ENCODE results near the gene IER5L. TPM values are rescaled to one million over a fixed set of nuclear protein-coding genes. Genes with fewer than 3 reads are reported as not detected.

Gene IER5L
- 10 to 100 TPM; 10.4 to 17.5 TPM for total RNA-seq
- 1 to 10 TPM; 5.9 to 7.6 TPM for polyA plus RNA-seq (ENCODE audit: insufficient read length in 2 of 2)
- long read RNA-seq, donor 1, transcript IER5L-201 (1 exons, 2,711 nt): major isoform, 13 of 13 reads
- long read RNA-seq, donor 1, partial matches to known transcripts: 0 of 13 reads
- long read RNA-seq, donor 1, other reads (novel, unspliced or antisense): 0 of 13 reads
- long read RNA-seq, donor 2, transcript IER5L-201 (1 exons, 2,711 nt): major isoform, 5 of 5 reads
- long read RNA-seq, donor 2, partial matches to known transcripts: 0 of 5 reads
- long read RNA-seq, donor 2, other reads (novel, unspliced or antisense): 0 of 5 reads
- long read RNA-seq, donor 3, transcript IER5L-201 (1 exons, 2,711 nt): major isoform, 12 of 12 reads
- long read RNA-seq, donor 3, partial matches to known transcripts: 0 of 12 reads
- long read RNA-seq, donor 3, other reads (novel, unspliced or antisense): 0 of 12 reads
- long read RNA-seq, donor 4, transcript IER5L-201 (1 exons, 2,711 nt): major isoform, 45 of 45 reads
- long read RNA-seq, donor 4, partial matches to known transcripts: 0 of 45 reads
- long read RNA-seq, donor 4, other reads (novel, unspliced or antisense): 0 of 45 reads

- under 1% methylated on average over 90 of the region's 90 CpGs for WGBS (ENCODE audit: insufficient coverage)
- DNase-seq (ENCODE audit: low read depth in 4 of 6, low spot score in 6 of 6): peak in 5 of 6 donors; percentile 87 to 98 (median 94)
Observed at GRCh38 chr9:129177791-129178567, at the start of gene IER5L. Gene IER5L, minus strand, starts transcription at chr9:129178261. Its CDS starts 209 bp downstream, at chr9:129178052.

GRCh38 chr9:129227843-129228189, 49.8 kb upstream of the IER5L start:
- H3K4me3 ChIP-seq (ENCODE audit: low read depth, low read length): no peak overlapping the region
- H3K27me3 ChIP-seq (ENCODE audit: control insufficient read depth, insufficient read depth, low read length): no peaks in the 10 kb centered on the region
- DNase-seq (ENCODE audit: low read depth in 4 of 6, low spot score in 6 of 6): no peak
- WGBS (ENCODE audit: insufficient coverage): no CpG with 5 or more reads among the region's 10 CpGs
- no peak overlapping the region for H3K27ac ChIP-seq (ENCODE audit: low read depth, low read length)
- peaks cover 4% of the 10 kb centered on the region for H3K4me1 ChIP-seq (ENCODE audit: control insufficient read depth, insufficient read depth, low read length)
- H3K36me3 ChIP-seq (ENCODE audit: control insufficient read depth, insufficient read depth, low read length): no peaks in the 10 kb centered on the region
- no peaks in the 10 kb centered on the region for H3K9me3 ChIP-seq (ENCODE audit: control insufficient read depth, insufficient read depth, low read length)

More at GRCh38 chr9:129177791-129178567, at the start of gene IER5L:
- peak within 1 kb of the TSS; percentile 82 for H3K4me3 ChIP-seq (ENCODE audit: low read depth, low read length)
- H3K4me1 ChIP-seq (ENCODE audit: control insufficient read depth, insufficient read depth, low read length): peaks cover 53% of the 10 kb centered on the region
- no peaks in the 10 kb centered on the region for H3K9me3 ChIP-seq (ENCODE audit: control insufficient read depth, insufficient read depth, low read length)
- H3K27me3 ChIP-seq (ENCODE audit: control insufficient read depth, insufficient read depth, low read length): peaks cover 17% of the 10 kb centered on the region
- H3K36me3 ChIP-seq (ENCODE audit: control insufficient read depth, insufficient read depth, low read length): no peaks in the 10 kb centered on the region
- H3K27ac ChIP-seq (ENCODE audit: low read depth, low read length): peak within 1 kb of the TSS; percentile 96

- Histone ChIP-seq H3K9me3 (ENCODE audit: control insufficient read depth, insufficient read depth, low read length) (no peaks in the 10 kb centered on the region), H3K4me3 (ENCODE audit: low read depth, low read length) (no peak overlapping the region), H3K27me3 (ENCODE audit: control insufficient read depth, insufficient read depth, low read length) (no peaks in the 10 kb centered on the region), H3K36me3 (ENCODE audit: control insufficient read depth, insufficient read depth, low read length) (no peaks in the 10 kb centered on the region), H3K27ac (ENCODE audit: low read depth, low read length) (no peak overlapping the region), H3K4me1 (ENCODE audit: control insufficient read depth, insufficient read depth, low read length) (peaks cover 4% of the 10 kb centered on the region)
- WGBS (ENCODE audit: insufficient coverage): 31% methylated on average over 12 of the region's 12 CpGs
- peak in 1 of 6 donors; percentile 49 for DNase-seq (ENCODE audit: low read depth in 4 of 6, low spot score in 6 of 6)
Observed at GRCh38 chr9:129225815-129226214, 47.8 kb upstream of the IER5L start.

- DNase-seq (ENCODE audit: low read depth in 4 of 6, low spot score in 6 of 6): no peak
- Histone ChIP-seq H3K4me3 (ENCODE audit: low read depth, low read length) (no peak overlapping the region), H3K27ac (ENCODE audit: low read depth, low read length) (no peak overlapping the region), H3K9me3 (ENCODE audit: control insufficient read depth, insufficient read depth, low read length) (no peaks in the 10 kb centered on the region), H3K36me3 (ENCODE audit: control insufficient read depth, insufficient read depth, low read length) (no peaks in the 10 kb centered on the region), H3K27me3 (ENCODE audit: control insufficient read depth, insufficient read depth, low read length) (no peaks in the 10 kb centered on the region), H3K4me1 (ENCODE audit: control insufficient read depth, insufficient read depth, low read length) (peaks cover 4% of the 10 kb centered on the region)
- WGBS (ENCODE audit: insufficient coverage): 79% methylated on average over 3 of the region's 3 CpGs
Observed at GRCh38 chr9:129225490-129225778, 47.4 kb upstream of the IER5L start.

GRCh38 chr9:129224618-129225489, 46.8 kb upstream of the IER5L start:
- 88% methylated on average over 13 of the region's 17 CpGs for WGBS (ENCODE audit: insufficient coverage)
- Histone ChIP-seq H3K36me3 (ENCODE audit: control insufficient read depth, insufficient read depth, low read length) (no peaks in the 10 kb centered on the region), H3K4me1 (ENCODE audit: control insufficient read depth, insufficient read depth, low read length) (peaks cover 4% of the 10 kb centered on the region), H3K9me3 (ENCODE audit: control insufficient read depth, insufficient read depth, low read length) (no peaks in the 10 kb centered on the region), H3K27ac (ENCODE audit: low read depth, low read length) (no peak overlapping the region), H3K27me3 (ENCODE audit: control insufficient read depth, insufficient read depth, low read length) (no peaks in the 10 kb centered on the region), H3K4me3 (ENCODE audit: low read depth, low read length) (no peak overlapping the region)
- no peak for DNase-seq (ENCODE audit: low read depth in 4 of 6, low spot score in 6 of 6)

- no peak overlapping the region for H3K4me3 ChIP-seq (ENCODE audit: low read depth, low read length)
- WGBS (ENCODE audit: insufficient coverage): 81% methylated on average over 11 of the region's 15 CpGs
Observed at GRCh38 chr9:129223551-129224208, 45.6 kb upstream of the IER5L start.

GRCh38 chr9:129222819-129223218, 44.8 kb upstream of the IER5L start:
- Histone ChIP-seq H3K9me3 (ENCODE audit: control insufficient read depth, insufficient read depth, low read length) (no peaks in the 10 kb centered on the region), H3K4me1 (ENCODE audit: control insufficient read depth, insufficient read depth, low read length) (peaks cover 10% of the 10 kb centered on the region), H3K36me3 (ENCODE audit: control insufficient read depth, insufficient read depth, low read length) (no peaks in the 10 kb centered on the region), H3K4me3 (ENCODE audit: low read depth, low read length) (no peak overlapping the region), H3K27ac (ENCODE audit: low read depth, low read length) (no peak overlapping the region), H3K27me3 (ENCODE audit: control insufficient read depth, insufficient read depth, low read length) (no peaks in the 10 kb centered on the region)
- no peak for DNase-seq (ENCODE audit: low read depth in 4 of 6, low spot score in 6 of 6)
- WGBS (ENCODE audit: insufficient coverage): 77% methylated on average over 11 of the region's 13 CpGs

More at GRCh38 chr9:129223551-129224208, 45.6 kb upstream of the IER5L start:
- no peaks in the 10 kb centered on the region for H3K9me3 ChIP-seq (ENCODE audit: control insufficient read depth, insufficient read depth, low read length)
- H3K27me3 ChIP-seq (ENCODE audit: control insufficient read depth, insufficient read depth, low read length): no peaks in the 10 kb centered on the region
- H3K27ac ChIP-seq (ENCODE audit: low read depth, low read length): no peak overlapping the region
- DNase-seq (ENCODE audit: low read depth in 4 of 6, low spot score in 6 of 6): no peak
- H3K36me3 ChIP-seq (ENCODE audit: control insufficient read depth, insufficient read depth, low read length): no peaks in the 10 kb centered on the region
- H3K4me1 ChIP-seq (ENCODE audit: control insufficient read depth, insufficient read depth, low read length): peaks cover 4% of the 10 kb centered on the region

- peaks cover 17% of the 10 kb centered on the region for H3K4me1 ChIP-seq (ENCODE audit: control insufficient read depth, insufficient read depth, low read length)
- H3K4me3 ChIP-seq (ENCODE audit: low read depth, low read length): no peak overlapping the region
- DNase-seq (ENCODE audit: low read depth in 4 of 6, low spot score in 6 of 6): no peak
- no peaks in the 10 kb centered on the region for H3K36me3 ChIP-seq (ENCODE audit: control insufficient read depth, insufficient read depth, low read length)
- H3K27me3 ChIP-seq (ENCODE audit: control insufficient read depth, insufficient read depth, low read length): no peaks in the 10 kb centered on the region
- 73% methylated on average over 15 of the region's 15 CpGs for WGBS (ENCODE audit: insufficient coverage)
- H3K27ac ChIP-seq (ENCODE audit: low read depth, low read length): no peak overlapping the region
- H3K9me3 ChIP-seq (ENCODE audit: control insufficient read depth, insufficient read depth, low read length): no peaks in the 10 kb centered on the region
Observed at GRCh38 chr9:129221979-129222635, 44.0 kb upstream of the IER5L start.

Data from spinal cord (tissue), 10 donors.